Measurements from ENCODE around the gene NEK3.
"Not testable (repeated sequence)": the region's sequence is repeated elsewhere in the genome, so short reads cannot be mapped to it uniquely, and the experiment has no call there.

The NEK3 gene

GRCh38 chr13:52201439-52202193, 42.2 kb upstream of the NEK3 start:
- H3K9me3 ChIP-seq (ENCODE audit: low read length); H3F3A ChIP-seq (ENCODE audit: insufficient read depth, low read length); H3K4me1 ChIP-seq (ENCODE audit: insufficient read depth, low read length, severe bottlenecking); H3K36me3 ChIP-seq (ENCODE audit: insufficient read depth, low read length); H3K79me2 ChIP-seq (ENCODE audit: insufficient read depth, low read length); H2AFZ ChIP-seq (ENCODE audit: low read length); H3K9me2 ChIP-seq (ENCODE audit: low read depth, low read length); H3K27ac ChIP-seq (ENCODE audit: low read depth, low read length, poor library complexity, severe bottlenecking); H3K4me2 ChIP-seq (ENCODE audit: low read length); H3K9ac ChIP-seq (ENCODE audit: low read length); H3K4me3 ChIP-seq (ENCODE audit: low read depth, low read length, poor library complexity, severe bottlenecking); H4K20me1 ChIP-seq (ENCODE audit: insufficient read depth, low read length); H3K27me3 ChIP-seq (ENCODE audit: insufficient read depth, low read length): not testable (repeated sequence)
- TF ChIP-seq, protein P1, sequence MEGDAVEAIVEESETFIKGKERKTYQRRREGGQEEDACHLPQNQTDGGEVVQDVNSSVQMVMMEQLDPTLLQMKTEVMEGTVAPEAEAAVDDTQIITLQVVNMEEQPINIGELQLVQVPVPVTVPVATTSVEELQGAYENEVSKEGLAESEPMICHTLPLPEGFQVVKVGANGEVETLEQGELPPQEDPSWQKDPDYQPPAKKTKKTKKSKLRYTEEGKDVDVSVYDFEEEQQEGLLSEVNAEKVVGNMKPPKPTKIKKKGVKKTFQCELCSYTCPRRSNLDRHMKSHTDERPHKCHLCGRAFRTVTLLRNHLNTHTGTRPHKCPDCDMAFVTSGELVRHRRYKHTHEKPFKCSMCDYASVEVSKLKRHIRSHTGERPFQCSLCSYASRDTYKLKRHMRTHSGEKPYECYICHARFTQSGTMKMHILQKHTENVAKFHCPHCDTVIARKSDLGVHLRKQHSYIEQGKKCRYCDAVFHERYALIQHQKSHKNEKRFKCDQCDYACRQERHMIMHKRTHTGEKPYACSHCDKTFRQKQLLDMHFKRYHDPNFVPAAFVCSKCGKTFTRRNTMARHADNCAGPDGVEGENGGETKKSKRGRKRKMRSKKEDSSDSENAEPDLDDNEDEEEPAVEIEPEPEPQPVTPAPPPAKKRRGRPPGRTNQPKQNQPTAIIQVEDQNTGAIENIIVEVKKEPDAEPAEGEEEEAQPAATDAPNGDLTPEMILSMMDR (IDR thresholded peaks at IDR 0.05; ENCODE audit: low read length) = peak; percentile 41; the same call in 1 of the 2 replicates

GRCh38 chr13:52195401-52195837, 36.0 kb upstream of the NEK3 start:
- peaks cover 33% of the 10 kb centered on the region for H3K79me2 ChIP-seq (ENCODE audit: insufficient read depth, low read length)
- peak overlapping the region; percentile 82 for H3K4me2 ChIP-seq (ENCODE audit: low read length)
- peaks cover 28% of the 10 kb centered on the region for H3K4me1 ChIP-seq (ENCODE audit: insufficient read depth, low read length, severe bottlenecking)
- H3F3A ChIP-seq (ENCODE audit: insufficient read depth, low read length) = no peaks in the 10 kb centered on the region
- no peaks in the 10 kb centered on the region for H3K36me3 ChIP-seq (ENCODE audit: insufficient read depth, low read length)
- H3K9ac ChIP-seq (ENCODE audit: low read length) = peak overlapping the region; percentile 97; the same call in 1 of the 2 replicates
- H2AFZ ChIP-seq (ENCODE audit: low read length) = no peak overlapping the region; the same call in 1 of the 2 replicates
- TF ChIP-seq EZH2 (IDR thresholded peaks at IDR 0.05; ENCODE audit: borderline replicate concordance, low read length) = no peak
- TF ChIP-seq, protein P1 (IDR thresholded peaks at IDR 0.05; ENCODE audit: low read length) = peak; percentile 18; the same call in 1 of the 2 replicates
- H3K9me3 ChIP-seq (ENCODE audit: low read length) = no peaks in the 10 kb centered on the region
- no peaks in the 10 kb centered on the region for H3K27me3 ChIP-seq (ENCODE audit: insufficient read depth, low read length)
- H4K20me1 ChIP-seq (ENCODE audit: insufficient read depth, low read length) = no peaks in the 10 kb centered on the region
- no peak overlapping the region for H3K27ac ChIP-seq (ENCODE audit: low read depth, low read length, poor library complexity, severe bottlenecking)
- H3K4me3 ChIP-seq (ENCODE audit: low read depth, low read length, poor library complexity, severe bottlenecking) = peak overlapping the region; percentile 99
- H3K9me2 ChIP-seq (ENCODE audit: low read depth, low read length) = no peaks in the 10 kb centered on the region

- Histone ChIP-seq H3K4me3 (ENCODE audit: low read depth, low read length, poor library complexity, severe bottlenecking) (peak overlapping the region; percentile 99), H3K4me2 (ENCODE audit: low read length) (peak overlapping the region; percentile 82), H3K79me2 (ENCODE audit: insufficient read depth, low read length) (peaks cover 33% of the 10 kb centered on the region), H3K36me3 (ENCODE audit: insufficient read depth, low read length) (peaks cover 4% of the 10 kb centered on the region; the same call in 1 of the 2 replicates), H3K4me1 (ENCODE audit: insufficient read depth, low read length, severe bottlenecking) (peaks cover 28% of the 10 kb centered on the region), H3K9me3 (ENCODE audit: low read length) (no peaks in the 10 kb centered on the region), H3K9ac (ENCODE audit: low read length) (peak overlapping the region; percentile 97), H2AFZ (ENCODE audit: low read length) (peak overlapping the region; percentile 94), H4K20me1 (ENCODE audit: insufficient read depth, low read length) (no peaks in the 10 kb centered on the region), H3K27me3 (ENCODE audit: insufficient read depth, low read length) (no peaks in the 10 kb centered on the region), H3K27ac (ENCODE audit: low read depth, low read length, poor library complexity, severe bottlenecking) (peak overlapping the region; percentile 70), H3F3A (ENCODE audit: insufficient read depth, low read length) (no peaks in the 10 kb centered on the region), H3K9me2 (ENCODE audit: low read depth, low read length) (no peaks in the 10 kb centered on the region)
- TF ChIP-seq EZH2 (IDR thresholded peaks at IDR 0.05; ENCODE audit: borderline replicate concordance, low read length) = no peak
- TF ChIP-seq, protein P1 (IDR thresholded peaks at IDR 0.05; ENCODE audit: low read length) = peak; percentile 12; the same call in 1 of the 2 replicates
Observed at GRCh38 chr13:52194184-52194868, 34.9 kb upstream of the NEK3 start.

DNA sequence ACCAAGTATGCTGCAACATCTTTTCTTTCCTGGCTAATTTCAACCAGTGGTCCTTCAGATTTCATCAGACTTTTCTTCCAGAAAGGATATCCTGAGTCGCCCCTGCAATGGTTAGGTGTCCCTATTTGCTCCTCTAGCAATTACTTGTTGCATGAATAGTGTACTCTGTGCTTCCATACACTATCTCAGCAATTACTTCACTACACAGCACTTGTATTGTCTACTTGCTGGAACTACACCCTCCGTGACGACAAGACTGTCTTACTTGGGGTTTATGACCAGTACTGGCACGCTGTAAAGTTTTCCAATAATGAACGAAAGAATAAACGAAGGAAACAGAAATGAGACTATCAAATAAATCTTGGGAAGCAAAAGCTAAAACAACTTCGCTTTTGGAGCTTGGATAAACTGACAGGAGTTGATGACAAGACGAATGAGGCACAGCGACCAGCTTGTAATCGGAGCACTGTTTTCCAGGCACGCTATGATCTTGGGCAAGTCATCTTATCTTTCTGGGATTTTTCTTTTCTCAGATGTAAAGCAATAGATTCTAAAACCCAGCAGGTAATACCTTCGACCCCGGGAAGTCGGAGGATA, 34.3 kb upstream of the NEK3 start:
- Histone ChIP-seq H3K9ac (ENCODE audit: low read length) (peak overlapping the region; percentile 97), H3K79me2 (ENCODE audit: insufficient read depth, low read length) (peaks cover 33% of the 10 kb centered on the region), H3K27ac (ENCODE audit: low read depth, low read length, poor library complexity, severe bottlenecking) (peak overlapping the region; percentile 70), H3K4me1 (ENCODE audit: insufficient read depth, low read length, severe bottlenecking) (peaks cover 28% of the 10 kb centered on the region), H2AFZ (ENCODE audit: low read length) (peak overlapping the region; percentile 92), H3K4me3 (ENCODE audit: low read depth, low read length, poor library complexity, severe bottlenecking) (peak overlapping the region; percentile 99), H3K4me2 (ENCODE audit: low read length) (peak overlapping the region; percentile 82)
- H3F3A ChIP-seq (ENCODE audit: insufficient read depth, low read length); H4K20me1 ChIP-seq (ENCODE audit: insufficient read depth, low read length); H3K9me3 ChIP-seq (ENCODE audit: low read length); H3K27me3 ChIP-seq (ENCODE audit: insufficient read depth, low read length); H3K36me3 ChIP-seq (ENCODE audit: insufficient read depth, low read length); H3K9me2 ChIP-seq (ENCODE audit: low read depth, low read length): not testable (repeated sequence)
